BE2C (cell line): ENCODE results near the gene SLC35D1.

Experiments
- DNase-seq: peaks from one replicate; pipeline ENCODE4 v3.0.0-alpha.2; 2020
- H3K27me3 ChIP-seq: fragments of 250-450 bp; sonication (Bioruptor Pico); 2 replicates; pipeline ENCODE4 v1.5.1; 2020; ENCODE audit warnings: mild to moderate bottlenecking
- H3K36me3 ChIP-seq: fragments of 250-450 bp; sonication (Bioruptor Pico); 2 replicates; pipeline ENCODE4 v1.5.1; 2020; ENCODE audit warnings: mild to moderate bottlenecking
- H3K4me1 ChIP-seq: fragments of 250-450 bp; sonication (Bioruptor Pico); 2 replicates; pipeline ENCODE4 v1.5.1; 2020
- H3K4me3 ChIP-seq: 2 replicates; pipeline ENCODE4 v1.5.1; 2011; ENCODE audit warnings: low read depth, low read length
- H3K9me3 ChIP-seq: fragments of 250-450 bp; sonication (Bioruptor Pico); 2 replicates; pipeline ENCODE4 v1.5.1; 2020
- TF ChIP-seq, protein P1 (sequence below): IDR thresholded peaks from 2 replicates; pipeline ENCODE4 v1.5.1; 2012; ENCODE audit warnings: mild to moderate bottlenecking, low read depth, low read length

Gene SLC35D1

DNA sequence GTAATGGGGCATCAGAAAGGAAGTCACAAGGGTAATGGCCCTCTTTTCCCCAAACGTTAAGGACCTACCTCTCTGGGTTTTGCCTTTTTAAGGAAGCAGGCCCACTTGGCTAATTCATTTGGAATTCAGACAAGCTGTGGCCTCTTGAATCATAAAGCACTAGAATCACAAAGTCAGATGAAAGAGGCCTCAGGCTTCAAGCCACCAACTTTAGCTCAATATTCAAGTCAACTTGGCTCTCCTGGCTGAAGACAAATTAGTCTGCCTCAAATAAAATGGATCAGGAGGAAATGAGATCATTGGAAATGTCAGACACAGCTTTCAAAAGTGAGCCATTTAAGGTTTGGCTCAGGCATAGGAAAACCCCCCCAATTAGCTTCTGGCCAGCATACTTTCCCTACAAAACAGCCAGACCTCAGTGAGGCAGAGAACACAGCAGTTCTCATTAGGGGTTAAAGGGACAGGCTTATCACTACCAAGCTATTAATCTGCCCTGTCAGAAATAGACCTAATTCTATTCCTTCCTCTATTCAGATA is 34.3 kb downstream of the SLC35D1 start:
- Histone ChIP-seq H3K4me1 (0 out of 2 replicates have a peak, but pooled peaks cover 4% of the 10 kb centered on the region), H3K9me3 (no peaks in the 10 kb centered on the region), H3K36me3 (no peaks in the 10 kb centered on the region), H3K27me3 (no peaks in the 10 kb centered on the region), H3K4me3 (no peak overlapping the region)
- DNase-seq: peak; percentile 34
- TF ChIP-seq, protein P1, sequence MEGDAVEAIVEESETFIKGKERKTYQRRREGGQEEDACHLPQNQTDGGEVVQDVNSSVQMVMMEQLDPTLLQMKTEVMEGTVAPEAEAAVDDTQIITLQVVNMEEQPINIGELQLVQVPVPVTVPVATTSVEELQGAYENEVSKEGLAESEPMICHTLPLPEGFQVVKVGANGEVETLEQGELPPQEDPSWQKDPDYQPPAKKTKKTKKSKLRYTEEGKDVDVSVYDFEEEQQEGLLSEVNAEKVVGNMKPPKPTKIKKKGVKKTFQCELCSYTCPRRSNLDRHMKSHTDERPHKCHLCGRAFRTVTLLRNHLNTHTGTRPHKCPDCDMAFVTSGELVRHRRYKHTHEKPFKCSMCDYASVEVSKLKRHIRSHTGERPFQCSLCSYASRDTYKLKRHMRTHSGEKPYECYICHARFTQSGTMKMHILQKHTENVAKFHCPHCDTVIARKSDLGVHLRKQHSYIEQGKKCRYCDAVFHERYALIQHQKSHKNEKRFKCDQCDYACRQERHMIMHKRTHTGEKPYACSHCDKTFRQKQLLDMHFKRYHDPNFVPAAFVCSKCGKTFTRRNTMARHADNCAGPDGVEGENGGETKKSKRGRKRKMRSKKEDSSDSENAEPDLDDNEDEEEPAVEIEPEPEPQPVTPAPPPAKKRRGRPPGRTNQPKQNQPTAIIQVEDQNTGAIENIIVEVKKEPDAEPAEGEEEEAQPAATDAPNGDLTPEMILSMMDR: no peak

DNA sequence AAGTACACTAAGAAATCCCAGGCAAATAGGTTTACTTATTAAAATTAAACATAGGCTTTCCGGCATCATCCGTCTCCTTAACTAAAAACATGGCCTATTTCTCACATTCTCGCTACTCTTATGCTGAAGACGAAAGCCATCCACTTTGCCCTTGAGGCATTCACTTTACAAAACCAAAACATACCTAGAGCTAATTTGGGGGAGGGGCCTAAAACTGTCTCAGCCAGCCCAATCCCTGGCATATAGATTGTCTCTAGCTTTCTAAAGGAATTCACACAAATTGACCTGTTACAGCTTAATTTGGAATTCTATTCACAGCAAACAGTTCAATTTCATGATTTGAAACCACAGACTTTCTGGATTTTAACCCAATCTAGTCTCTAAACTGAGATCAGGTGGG is 34.8 kb downstream of the SLC35D1 start:
- TF ChIP-seq, protein P1: no peak
- Histone ChIP-seq H3K4me3 (no peak overlapping the region), H3K27me3 (no peaks in the 10 kb centered on the region), H3K9me3 (no peaks in the 10 kb centered on the region), H3K36me3 (no peaks in the 10 kb centered on the region), H3K4me1 (0 out of 2 replicates have a peak, but pooled peaks cover 4% of the 10 kb centered on the region)
- no peak for DNase-seq

DNA sequence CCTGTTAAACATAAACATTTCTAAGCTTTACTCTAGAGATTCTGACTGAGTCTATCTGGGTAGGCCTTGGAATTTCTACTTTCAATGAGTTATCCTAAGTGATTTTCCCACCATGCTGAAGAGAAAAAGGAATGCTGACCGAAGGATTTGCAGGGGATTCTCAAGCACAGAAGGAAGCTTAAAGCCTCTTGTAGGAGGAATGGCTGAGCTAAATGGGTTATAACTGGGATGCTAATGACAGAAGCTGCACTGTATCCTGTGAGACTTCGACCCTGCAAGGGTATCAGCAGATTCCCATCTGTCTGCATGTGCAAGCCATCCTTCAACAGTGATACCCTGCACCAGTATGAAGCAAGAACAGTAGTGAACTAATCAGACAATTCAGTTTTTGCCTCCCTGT is 35.4 kb downstream of the SLC35D1 start:
- Histone ChIP-seq H3K27me3 (no peaks in the 10 kb centered on the region), H3K4me3 (no peak overlapping the region), H3K36me3 (no peaks in the 10 kb centered on the region), H3K4me1 (0 out of 2 replicates have a peak, but pooled peaks cover 4% of the 10 kb centered on the region), H3K9me3 (no peaks in the 10 kb centered on the region)
- TF ChIP-seq, protein P1: no peak
- no peak for DNase-seq

DNA sequence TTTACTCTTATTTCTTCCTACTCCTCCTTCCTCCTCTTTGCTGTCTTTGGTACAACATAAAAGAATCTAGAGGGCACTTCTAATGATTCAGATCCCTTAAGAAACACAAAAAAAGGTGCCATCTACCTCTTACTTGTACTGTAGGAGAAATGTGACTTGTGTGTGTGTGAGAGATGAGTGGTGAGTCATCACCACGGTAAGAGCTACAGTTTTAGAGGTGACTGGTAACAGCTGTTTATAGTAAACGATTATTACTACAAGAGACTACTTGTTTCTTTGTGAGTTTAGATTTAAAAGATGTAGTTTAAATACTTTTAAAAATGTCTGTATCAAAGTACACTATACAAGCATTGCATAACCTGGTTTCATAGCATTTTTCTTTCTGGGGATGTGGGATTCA is 40.4 kb downstream of the SLC35D1 start:
- no peak overlapping the region for H3K4me3 ChIP-seq
- no peaks in the 10 kb centered on the region for H3K4me1 ChIP-seq
- H3K9me3 ChIP-seq: no peaks in the 10 kb centered on the region
- no peak for DNase-seq
- TF ChIP-seq, protein P1: no peak
- no peaks in the 10 kb centered on the region for H3K36me3 ChIP-seq
- H3K27me3 ChIP-seq: no peaks in the 10 kb centered on the region

DNA sequence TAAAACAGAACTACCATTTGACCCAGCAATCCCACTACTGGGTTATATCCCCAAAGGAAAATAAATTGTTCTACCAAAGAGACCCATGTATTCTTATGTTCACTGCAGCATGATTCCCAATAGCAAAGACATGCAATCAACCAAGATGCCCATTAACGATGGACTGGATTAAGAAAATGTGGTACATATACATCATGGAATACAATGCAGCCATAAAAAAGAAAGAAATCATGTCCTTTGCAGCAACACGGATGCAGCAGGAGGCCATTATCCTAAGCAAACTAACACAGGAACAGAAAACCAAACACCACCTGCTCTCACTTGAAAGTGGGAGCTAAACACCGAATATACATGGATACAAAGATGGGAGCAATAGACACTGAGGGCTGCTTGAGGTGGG is 44.2 kb downstream of the SLC35D1 start:
- H3K36me3 ChIP-seq: no peaks in the 10 kb centered on the region
- H3K4me3 ChIP-seq: no peak overlapping the region
- TF ChIP-seq, protein P1: no peak
- no peaks in the 10 kb centered on the region for H3K27me3 ChIP-seq
- DNase-seq: no peak
- no peaks in the 10 kb centered on the region for H3K9me3 ChIP-seq
- no peaks in the 10 kb centered on the region for H3K4me1 ChIP-seq

DNA sequence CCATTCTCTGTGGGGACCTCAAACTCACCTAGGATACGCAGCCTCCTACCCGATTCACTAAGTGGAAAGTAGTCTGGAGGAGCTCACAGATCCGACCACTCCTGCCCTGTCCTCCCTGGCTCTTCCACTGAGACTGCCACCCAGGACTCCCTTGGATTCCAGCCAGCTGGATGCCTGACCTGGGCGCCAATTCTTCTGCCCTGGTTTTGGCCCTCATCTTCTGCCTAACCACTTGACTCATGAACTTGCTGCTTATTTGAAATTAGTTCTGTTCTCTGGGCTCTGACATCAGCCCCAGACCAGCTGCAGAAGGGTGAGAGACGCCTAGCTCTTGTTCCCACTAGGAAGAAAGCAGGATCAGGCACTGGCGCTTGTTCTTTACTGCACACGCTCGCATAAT is 48.9 kb downstream of the SLC35D1 start:
- Histone ChIP-seq H3K27me3 (no peaks in the 10 kb centered on the region), H3K4me1 (no peaks in the 10 kb centered on the region), H3K36me3 (no peaks in the 10 kb centered on the region), H3K4me3 (no peak overlapping the region), H3K9me3 (no peaks in the 10 kb centered on the region)
- DNase-seq: no peak
- TF ChIP-seq, protein P1: no peak
